ENCODE measurements around the gene OVCH1.
"Not testable (repeated sequence)": the region's sequence is repeated elsewhere in the genome, so short reads cannot be mapped to it uniquely, and the experiment has no call there.

OVCH1 gene

GRCh38 chr12:29403991-29404390 is 93.5 kb downstream of the OVCH1 start:
- DNase-seq = no peak

- no peak for DNase-seq
Measured at GRCh38 chr12:29402437-29402836, 95.0 kb downstream of the OVCH1 start.

- no peak for DNase-seq
Measured at GRCh38 chr12:29398495-29398894, 99.0 kb downstream of the OVCH1 start.

- DNase-seq = no peak
Measured at GRCh38 chr12:29396774-29397173, 100.7 kb downstream of the OVCH1 start.

- DNase-seq = no peak
Measured at GRCh38 chr12:29395356-29395755, 102.1 kb downstream of the OVCH1 start.

DNA sequence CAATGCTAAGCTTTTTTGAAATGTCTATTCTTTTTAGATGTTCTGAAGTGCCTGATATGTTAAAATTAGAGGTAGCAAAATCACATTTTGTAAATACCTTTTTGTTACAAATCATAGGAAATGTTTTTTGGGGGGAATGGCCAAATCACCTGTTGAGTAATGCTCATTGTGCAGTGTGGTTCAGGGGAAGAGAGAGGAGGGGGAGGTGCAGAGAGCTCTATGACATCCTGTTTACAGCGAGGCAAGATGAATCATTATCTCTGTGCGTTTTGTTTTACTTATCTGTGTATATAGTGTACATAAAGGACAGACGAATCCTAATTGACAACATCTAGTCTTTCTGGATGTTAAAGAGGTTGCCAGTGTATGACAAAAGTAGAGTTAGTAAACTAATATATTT is 107.1 kb downstream of the OVCH1 start:
- DNase-seq = not testable (repeated sequence)

DNA sequence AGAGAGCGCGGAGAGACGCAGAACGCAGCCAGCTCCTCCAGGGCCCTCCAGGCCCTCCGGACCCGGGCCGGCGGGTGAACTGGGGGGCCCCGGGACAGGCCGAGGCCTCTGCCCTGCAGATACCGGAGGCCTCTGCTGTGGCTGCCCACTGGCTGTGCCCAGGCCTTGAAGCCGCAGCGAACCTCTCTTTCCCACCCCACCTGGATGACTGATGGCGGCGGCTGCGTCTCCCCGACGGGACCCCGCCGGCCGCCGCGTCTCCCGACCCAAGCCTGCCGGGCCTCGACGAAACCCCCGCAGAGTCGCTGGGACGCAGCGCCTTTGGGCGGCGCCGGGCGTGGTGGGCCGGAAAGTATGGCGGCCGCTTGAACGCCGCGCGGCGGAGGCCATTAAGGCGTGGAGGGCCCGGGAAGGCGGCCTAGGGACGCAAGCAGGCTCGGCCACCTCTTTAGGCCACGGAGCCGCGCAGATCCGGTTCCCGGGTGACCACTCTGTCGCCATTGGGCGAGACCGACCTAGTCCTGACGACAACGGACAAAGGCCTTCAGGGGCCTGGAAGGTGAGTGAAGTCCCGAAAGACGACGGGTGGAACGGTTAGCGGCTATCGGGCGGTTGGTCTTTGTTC is 108.1 kb downstream of the OVCH1 start:
- no peak for DNase-seq

DNA sequence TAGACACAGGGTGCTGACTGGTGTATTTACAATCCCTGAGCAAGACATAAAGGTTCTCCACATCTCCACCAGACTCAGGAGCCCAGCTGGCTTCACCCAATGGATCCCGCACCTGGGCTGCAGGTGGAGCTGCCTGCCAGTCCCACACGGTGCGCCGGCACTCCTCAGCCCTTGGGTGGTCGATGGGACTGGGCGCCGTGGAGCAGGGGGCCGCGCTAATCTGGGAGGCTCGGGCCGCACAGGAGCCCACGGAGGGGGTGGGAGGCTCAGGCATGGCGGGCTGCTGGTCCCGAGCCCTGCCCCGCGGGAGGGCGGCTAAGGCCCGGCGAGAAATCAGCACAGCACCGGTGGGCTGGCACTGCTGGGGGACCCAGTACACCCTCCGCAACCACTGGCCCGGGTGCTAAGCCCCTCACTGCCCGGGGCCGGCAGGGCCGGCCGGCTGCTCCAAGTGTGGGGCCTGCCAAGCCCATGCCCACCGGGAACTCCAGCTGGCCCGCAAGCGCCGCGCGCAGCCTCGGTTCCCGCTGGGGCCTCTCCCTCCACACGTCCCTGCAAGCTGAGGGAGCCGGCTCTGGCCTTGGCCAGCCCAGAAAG is 111.3 kb downstream of the OVCH1 start:
- DNase-seq = not testable (repeated sequence)

DNA sequence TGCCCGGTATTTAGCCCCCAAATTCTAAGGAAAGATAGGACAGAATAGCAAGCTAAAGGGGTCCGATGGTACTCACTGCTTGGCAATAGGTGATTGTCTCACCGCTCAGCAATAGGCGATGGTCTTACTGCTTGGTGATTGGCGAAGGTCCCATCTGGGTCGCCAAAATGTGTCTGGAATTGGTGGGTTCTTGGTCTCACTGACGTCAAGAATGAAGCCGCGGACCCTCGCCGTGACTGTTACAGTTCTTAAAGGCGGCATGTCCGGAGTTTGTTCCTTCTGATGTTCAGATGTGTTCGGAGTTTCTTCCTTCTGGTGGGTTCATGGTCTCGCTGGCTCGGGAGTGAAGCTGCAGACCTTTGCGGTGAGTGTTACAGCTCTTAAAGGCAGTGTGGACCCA is 112.3 kb downstream of the OVCH1 start:
- DNase-seq = not testable (repeated sequence)

DNA sequence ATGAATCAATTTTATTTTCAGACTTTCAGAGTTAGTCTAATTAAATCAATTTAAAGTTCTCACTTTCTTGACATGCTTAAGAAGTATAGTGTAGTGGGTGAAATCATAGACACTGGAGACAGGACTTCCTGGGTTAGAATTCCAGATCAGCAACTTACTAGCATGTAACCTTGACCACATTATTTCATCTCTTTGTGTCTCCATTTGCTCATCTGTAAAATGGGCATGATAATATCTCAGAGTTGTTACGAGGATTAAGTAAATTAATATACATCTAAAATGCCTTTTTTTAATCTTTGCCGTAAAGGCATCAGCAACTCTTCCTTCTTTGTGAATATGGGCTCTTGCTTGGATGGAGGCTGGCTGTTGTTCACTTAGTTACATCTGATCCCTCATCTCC is 115.2 kb downstream of the OVCH1 start:
- no peak for DNase-seq

GRCh38 chr12:29380536-29381523 is 116.7 kb downstream of the OVCH1 start, which contains the start of gene ERGIC2:
Gene ERGIC2, minus strand, starts transcription at chr12:29381172. Its CDS starts 9,539 bp downstream, at chr12:29371633.
- DNase-seq = peak; percentile 99

All from NCI-H524 (cell line).